RPMI8226 (cell line): ENCODE results near the gene IGF1.
"Not testable (repeated sequence)": the region's sequence is repeated elsewhere in the genome, so short reads cannot be mapped to it uniquely, and the experiment has no call there.

Experiments
- DNase-seq: peaks from one replicate; pipeline ENCODE4 v3.0.0-alpha.2; 2015

IGF1 gene

DNA sequence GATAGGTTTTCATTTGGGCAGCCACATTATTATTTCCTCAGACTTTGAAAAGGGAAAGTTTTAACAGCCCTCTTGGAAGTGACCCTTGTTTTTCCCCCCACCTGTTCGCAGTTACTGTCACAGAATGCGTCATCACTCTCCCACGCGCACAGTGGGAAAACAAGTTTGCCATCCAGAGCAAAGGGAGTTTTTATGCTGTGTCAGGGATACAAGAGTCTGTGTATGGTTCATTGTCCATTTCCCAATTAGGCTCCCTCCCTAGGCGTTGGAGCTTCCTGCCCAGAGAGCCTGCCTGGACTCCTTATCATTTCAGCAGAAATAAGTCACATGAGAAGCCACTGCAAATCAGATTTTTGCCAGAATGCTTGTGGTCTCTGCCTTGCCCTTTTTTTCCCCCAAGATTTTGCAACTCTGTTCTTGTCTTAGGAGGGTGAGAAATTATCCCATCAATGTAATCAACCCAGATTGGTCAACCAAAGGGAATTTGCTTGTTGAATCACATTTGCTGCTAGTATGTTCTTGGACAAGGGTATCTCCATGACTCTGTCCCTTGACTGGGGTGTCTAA lies 104.1 kb downstream of the IGF1 start:
- no peak for DNase-seq

DNA sequence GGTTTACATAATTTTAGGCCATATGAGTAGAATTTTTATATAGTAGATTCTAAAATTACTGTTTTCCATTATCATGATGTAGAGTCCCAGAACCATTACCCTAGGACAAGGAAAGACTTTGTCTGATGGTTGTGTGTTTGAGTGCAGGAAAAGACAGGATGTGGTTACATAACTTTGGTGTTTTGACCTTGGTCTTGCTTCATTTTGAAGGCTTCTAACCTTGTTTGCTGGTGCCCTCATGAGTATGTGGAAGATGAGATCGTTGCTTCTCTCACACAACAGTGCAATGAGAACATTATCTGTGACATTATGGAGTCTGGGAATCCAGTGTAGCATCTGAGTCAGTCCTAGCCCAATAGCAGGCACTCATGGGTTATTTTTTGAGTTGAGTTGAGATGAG lies 106.2 kb downstream of the IGF1 start:
- DNase-seq = no peak

DNA sequence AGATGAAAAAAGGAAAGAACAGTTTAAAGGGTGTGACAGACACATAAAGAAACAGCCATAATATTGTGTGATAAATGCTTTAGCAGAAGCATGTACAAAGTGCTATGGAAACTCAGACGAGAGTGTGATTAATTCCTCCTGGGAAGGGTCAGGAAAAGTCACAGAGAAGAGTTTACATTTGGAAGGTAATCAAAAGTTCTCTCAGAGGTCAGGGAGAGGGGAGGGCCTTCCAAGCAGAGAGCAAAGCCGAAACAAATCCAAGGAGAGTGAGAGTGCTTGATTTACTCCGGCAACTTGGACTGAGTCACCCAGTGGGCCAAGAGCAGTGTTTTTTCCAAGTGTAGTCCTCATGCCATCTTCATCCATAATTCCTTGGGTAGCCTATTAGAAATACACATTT lies 108.3 kb downstream of the IGF1 start:
- no peak for DNase-seq

DNA sequence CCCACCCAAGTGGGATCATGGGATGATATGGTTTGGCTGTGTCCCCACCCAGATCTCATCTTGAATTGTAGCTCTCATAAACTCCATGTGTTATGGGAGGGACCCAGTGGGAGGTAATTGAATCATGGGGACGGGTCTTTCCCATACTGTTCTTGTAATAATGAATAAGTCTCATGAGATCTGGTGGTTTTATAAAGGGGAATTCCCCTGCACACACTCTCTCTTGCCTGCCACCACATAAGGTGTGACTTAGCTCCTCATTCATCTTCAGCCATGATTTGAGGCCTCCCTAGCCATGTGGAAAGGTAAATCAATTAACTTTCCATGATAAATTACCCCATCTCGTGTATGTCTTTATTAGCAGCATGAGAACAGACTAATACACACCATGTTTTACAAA lies 109.2 kb downstream of the IGF1 start:
- DNase-seq = no peak

DNA sequence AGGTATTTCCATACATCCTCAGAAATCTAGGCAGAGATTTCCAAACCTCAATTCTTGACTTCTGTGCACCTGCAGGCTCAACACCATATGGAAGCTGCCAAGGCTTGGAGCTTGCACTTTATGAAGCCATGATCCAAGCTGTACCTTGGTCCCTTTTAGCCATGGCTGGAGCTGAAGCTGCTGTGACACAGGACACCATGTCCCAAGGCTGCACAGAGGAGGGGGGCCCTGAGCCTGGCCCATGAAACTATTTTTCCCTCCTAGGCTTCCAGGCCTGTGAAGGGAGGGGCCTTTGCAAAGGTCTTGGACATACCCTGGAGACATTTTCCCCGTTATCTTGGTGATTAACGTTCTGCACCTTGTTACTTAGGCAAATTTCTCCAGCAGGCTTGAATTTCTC lies 110.5 kb downstream of the IGF1 start:
- DNase-seq = no peak

DNA sequence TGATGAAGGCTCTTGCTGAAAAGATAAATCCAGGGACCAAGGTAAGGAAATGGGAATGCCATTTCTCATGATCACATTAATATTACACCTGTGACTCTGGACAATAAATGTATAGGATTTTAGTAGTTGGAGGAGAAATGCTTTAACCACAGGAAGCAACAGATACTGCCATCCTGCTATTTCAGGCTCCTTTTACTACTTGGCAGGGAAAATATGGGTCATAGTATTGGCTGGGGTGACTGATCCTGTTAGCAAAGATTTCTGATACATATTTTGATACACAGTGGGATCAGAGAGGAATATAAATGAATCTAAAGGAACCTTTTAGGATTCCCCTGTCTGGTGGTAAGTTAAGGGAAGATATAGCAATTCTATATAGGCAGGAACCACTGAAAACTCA lies 115.0 kb downstream of the IGF1 start:
- DNase-seq = no peak

DNA sequence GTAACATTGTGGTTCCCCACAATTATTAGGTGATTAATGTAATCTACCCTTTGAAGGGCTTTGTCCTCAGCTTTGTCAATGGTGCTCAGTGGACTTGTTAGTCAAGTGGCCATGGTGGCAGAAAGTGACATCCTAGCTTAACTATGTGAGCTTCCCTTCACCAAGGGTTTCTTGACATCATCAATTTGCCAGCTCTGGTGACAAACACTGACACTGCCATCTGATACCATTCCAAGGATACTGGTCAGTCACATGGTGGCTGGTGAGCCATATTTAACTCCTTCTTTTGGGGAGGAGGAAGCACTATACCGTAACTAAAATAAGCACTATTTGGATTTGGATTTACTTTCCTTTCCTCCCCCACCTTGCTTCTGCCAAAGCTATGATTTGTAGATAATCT lies 115.7 kb downstream of the IGF1 start:
- no peak for DNase-seq

DNA sequence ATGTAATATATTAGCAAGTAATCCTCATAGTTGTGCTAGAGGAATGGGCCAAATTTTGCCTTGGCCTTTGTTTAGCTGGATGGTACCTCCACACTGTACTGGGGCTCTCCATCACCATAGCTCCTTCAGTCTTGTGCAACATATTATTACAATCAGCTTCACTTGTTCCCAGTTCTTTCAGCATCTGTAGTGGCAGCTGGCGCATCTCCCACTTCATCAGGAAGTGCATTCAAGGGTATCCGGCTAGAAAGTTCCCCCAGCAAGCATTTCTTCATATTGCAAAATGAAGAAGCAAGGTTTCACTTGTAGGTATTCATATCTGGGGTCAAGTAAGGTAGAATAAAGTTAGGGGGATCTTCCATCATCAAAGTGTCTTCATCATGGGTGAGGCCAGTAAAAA lies 123.7 kb downstream of the IGF1 start:
- no peak for DNase-seq

DNA sequence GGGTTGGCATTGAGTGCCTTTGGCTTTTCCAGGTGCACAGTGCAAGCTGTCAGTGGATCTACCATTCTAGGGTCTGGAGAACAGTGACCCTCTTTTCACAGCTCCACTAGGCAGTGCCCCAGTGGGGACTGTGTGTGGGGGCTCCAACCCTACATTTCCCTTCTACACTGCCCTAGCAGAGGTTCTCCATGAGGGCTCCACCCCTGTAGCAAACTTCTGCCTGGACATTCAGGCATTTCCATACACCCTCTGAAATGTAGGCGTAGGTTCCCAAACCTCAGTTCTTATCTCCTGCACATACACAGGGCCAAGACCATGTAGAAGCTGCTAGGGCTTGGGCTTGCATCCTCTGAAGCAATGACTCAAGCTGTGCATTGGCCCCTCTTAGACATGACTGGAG lies 126.1 kb downstream of the IGF1 start:
- DNase-seq = not testable (repeated sequence)

DNA sequence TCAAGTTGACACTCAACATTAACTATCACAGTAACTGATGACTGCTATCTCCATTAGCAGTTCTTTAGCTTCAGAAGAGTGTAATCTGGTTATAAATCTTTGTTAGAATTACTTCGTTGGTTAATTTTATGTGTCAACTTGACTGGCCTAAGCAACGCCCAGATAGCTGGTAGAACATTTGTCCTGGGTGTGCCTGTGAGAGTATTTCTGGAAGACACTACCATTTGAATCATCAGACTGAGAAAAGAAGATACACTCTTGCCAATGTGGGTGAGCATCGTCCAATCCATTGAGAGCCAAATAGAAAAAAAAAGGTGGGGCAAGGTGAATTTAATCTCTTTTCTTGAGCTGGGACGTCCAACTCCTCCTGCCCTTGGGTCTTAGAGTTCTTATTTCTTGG lies 129.0 kb downstream of the IGF1 start:
- DNase-seq = no peak

DNA sequence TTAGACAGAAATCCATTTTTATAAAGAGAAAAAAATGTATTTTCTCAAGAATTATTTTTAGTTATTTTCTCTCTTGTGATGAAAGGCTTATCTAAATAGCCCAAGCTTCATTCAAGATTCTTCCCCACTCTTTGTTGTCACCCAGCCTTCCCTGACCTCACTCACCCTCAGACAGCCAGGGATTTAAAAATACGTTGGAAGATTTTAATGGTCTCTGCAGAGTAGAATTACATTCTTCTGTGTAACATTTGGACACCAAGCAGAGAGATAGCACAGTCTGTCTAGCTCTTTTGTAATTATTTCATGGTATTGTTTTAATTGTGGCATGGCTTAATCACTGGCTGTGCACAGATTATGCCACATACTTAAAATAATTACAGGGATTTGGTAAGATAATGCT lies 130.3 kb downstream of the IGF1 start:
- DNase-seq = no peak

DNA sequence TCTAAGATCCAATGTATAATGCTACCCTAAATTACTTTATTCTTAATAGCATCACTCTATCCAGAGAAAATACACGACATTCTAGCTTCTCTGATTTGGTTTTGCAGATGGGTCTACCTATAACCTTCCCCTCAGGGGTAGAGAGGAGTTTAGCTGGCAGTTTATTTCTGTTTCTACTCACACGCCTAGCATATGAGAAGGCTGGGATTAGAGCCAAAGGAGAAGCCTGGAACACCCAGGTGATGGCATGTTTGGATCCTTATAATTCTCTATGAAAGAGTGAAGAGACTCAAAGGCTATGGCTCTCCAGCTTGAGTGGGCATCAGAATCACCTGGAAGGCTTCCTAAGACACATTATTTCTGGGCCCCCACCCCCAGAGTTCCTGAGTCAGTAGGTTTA lies 131.3 kb downstream of the IGF1 start:
- DNase-seq = no peak

DNA sequence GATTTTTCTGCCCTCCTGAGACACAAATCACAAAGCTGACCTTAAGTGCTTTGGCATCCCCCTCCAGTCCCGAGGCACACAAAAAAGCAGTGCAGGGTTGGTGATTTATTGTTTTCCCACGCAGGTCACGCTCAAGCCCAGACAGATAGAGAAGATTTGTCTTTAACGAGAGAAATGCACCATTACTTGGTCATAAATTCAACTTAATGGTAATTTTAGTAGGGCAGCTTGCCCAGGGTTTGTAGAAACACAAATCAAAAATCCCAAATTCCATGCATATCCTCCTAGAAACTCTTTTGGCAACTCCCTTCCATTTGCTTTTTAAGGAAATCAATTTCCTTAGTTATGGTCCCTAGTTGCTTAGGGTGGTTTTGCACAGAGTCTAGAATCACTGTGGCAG lies 132.6 kb downstream of the IGF1 start:
- DNase-seq = no peak
